ENCODE results near the gene MDP1. TPM values are rescaled to one million over a fixed set of nuclear protein-coding genes. Genes with fewer than 3 reads are reported as not detected.

Gene MDP1
- total RNA-seq, 1 experiment from 2014 or later: 18.8 TPM

GRCh38 chr14:24237463-24237955 is 21.6 kb upstream of the MDP1 start:
- no peak overlapping the region for H3T11ph ChIP-seq (ENCODE audit: low read length)
- H3K27me3 Mint-ChIP-seq (ENCODE audit: low read depth): no peaks in the 10 kb centered on the region
- TF ChIP-seq, protein P1, sequence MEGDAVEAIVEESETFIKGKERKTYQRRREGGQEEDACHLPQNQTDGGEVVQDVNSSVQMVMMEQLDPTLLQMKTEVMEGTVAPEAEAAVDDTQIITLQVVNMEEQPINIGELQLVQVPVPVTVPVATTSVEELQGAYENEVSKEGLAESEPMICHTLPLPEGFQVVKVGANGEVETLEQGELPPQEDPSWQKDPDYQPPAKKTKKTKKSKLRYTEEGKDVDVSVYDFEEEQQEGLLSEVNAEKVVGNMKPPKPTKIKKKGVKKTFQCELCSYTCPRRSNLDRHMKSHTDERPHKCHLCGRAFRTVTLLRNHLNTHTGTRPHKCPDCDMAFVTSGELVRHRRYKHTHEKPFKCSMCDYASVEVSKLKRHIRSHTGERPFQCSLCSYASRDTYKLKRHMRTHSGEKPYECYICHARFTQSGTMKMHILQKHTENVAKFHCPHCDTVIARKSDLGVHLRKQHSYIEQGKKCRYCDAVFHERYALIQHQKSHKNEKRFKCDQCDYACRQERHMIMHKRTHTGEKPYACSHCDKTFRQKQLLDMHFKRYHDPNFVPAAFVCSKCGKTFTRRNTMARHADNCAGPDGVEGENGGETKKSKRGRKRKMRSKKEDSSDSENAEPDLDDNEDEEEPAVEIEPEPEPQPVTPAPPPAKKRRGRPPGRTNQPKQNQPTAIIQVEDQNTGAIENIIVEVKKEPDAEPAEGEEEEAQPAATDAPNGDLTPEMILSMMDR (conservative IDR thresholded peaks at IDR 0.05): no peak

More at GRCh38 chr14:24237463-24237955, 21.6 kb upstream of the MDP1 start:
- Histone ChIP-seq H3K79me2 (ENCODE audit: insufficient read depth, low read length) (no peaks in the 10 kb centered on the region), H2BK15ac (ENCODE audit: low read depth, low read length) (no peak overlapping the region), H2BK12ac (ENCODE audit: insufficient read length, low read depth, low read length) (no peak overlapping the region), H3K23ac (ENCODE audit: insufficient read length, low read depth, low read length) (no peak overlapping the region), H3K9me3 (ENCODE audit: control insufficient read depth, low read depth, low read length) (no peaks in the 10 kb centered on the region), H4K91ac (ENCODE audit: insufficient read length, low read depth, low read length) (no peak overlapping the region), H3K18ac (ENCODE audit: insufficient read length, low read depth, low read length) (no peak overlapping the region), H3K56ac (ENCODE audit: insufficient read length, low read depth, low read length) (no peak overlapping the region), H2BK20ac (ENCODE audit: low read depth, low read length, poor library complexity, severe bottlenecking) (no peak overlapping the region), H4K8ac (replicated peaks; ENCODE audit: insufficient read length, low read depth, low read length) (no peak overlapping the region), H2AK5ac (ENCODE audit: insufficient read length, low read length) (no peak overlapping the region), H3K4me2 (ENCODE audit: insufficient read depth, insufficient read length, low read length) (no peak overlapping the region), H3K23me2 (ENCODE audit: insufficient read length, low read depth, low read length, poor library complexity, severe bottlenecking) (peaks cover 15% of the 10 kb centered on the region), H3K4me1 (ENCODE audit: insufficient read depth, low read length) (0 out of 2 replicates have a peak, but pooled peaks cover 6% of the 10 kb centered on the region), H3K27me3 (ENCODE audit: insufficient read depth, low read length) (no peaks in the 10 kb centered on the region), H3K4ac (ENCODE audit: low read depth, low read length) (no peak overlapping the region), H4K5ac (ENCODE audit: insufficient read length, low read depth, low read length) (no peak overlapping the region), H2BK120ac (ENCODE audit: low read depth, low read length, poor library complexity, severe bottlenecking) (no peak overlapping the region), H3K9ac (ENCODE audit: extremely low read depth, insufficient read length, low read length) (no peak overlapping the region), H3K79me1 (ENCODE audit: insufficient read depth, low read depth, low read length, poor library complexity, severe bottlenecking) (no peaks in the 10 kb centered on the region), H4K20me1 (ENCODE audit: control insufficient read depth, insufficient read depth, insufficient read length) (peaks cover 2% of the 10 kb centered on the region), H2AFZ (ENCODE audit: low read length) (no peak overlapping the region), H3K27ac (ENCODE audit: insufficient read length, low read depth, low read length) (no peak overlapping the region), H3K14ac (ENCODE audit: insufficient read depth, low read length) (no peak overlapping the region), H2BK5ac (ENCODE audit: insufficient read length, low read length) (no peak overlapping the region)
- no peak overlapping the region for H3K4me3 Mint-ChIP-seq
- no peak for DNase-seq
- H3K4me1 Mint-ChIP-seq: peaks cover 10 to 17% of the 10 kb centered on the region in 2 experiments
- H3K36me3 Mint-ChIP-seq (ENCODE audit: insufficient read depth in 1 of 3, low read depth in 3 of 3): peaks cover 35 to 68% (median 67%) of the 10 kb centered on the region in 3 experiments; a peak in 6 of 7 replicates
- H3K27ac Mint-ChIP-seq: no peak overlapping the region; a peak in 1 of 7 replicates
- no CpG with 5 or more reads among the region's 2 CpGs for WGBS (ENCODE audit: extremely low coverage, insufficient read length, low lambda C conversion rate)
- H3K9me3 Mint-ChIP-seq: no peaks in the 10 kb centered on the region
